ENCODE measurements around the gene MEP1B. TPM values are rescaled to one million over a fixed set of nuclear protein-coding genes. Genes with fewer than 3 reads are reported as not detected.

MEP1B gene
- total RNA-seq, 1 donor from 2014 or later = not detected

GRCh38 chr18:32252141-32252860, 62.5 kb downstream of the MEP1B start:
- Histone ChIP-seq H3K27me3 (ENCODE audit: control insufficient read depth, insufficient read depth, low read length) (no peaks in the 10 kb centered on the region), H3K36me3 (ENCODE audit: control insufficient read depth, insufficient read depth, low read length) (no peaks in the 10 kb centered on the region)

GRCh38 chr18:32255570-32255969, 65.7 kb downstream of the MEP1B start:
- no peak for TF ChIP-seq CTCF (IDR thresholded peaks at IDR 0.05; ENCODE audit: insufficient read depth, low read length, poor library complexity, severe bottlenecking)

More at GRCh38 chr18:32252141-32252860, 62.5 kb downstream of the MEP1B start:
- TF ChIP-seq CTCF (IDR thresholded peaks at IDR 0.05; ENCODE audit: insufficient read depth, low read length, poor library complexity, severe bottlenecking) = no peak
- no peak for DNase-seq (ENCODE audit: low read depth)
- no peak overlapping the region for H3K4me3 ChIP-seq (ENCODE audit: low read depth, low read length)

GRCh38 chr18:32257084-32257785, 67.4 kb downstream of the MEP1B start:
- Histone ChIP-seq H3K36me3 (ENCODE audit: control insufficient read depth, insufficient read depth, low read length) (no peaks in the 10 kb centered on the region), H3K4me3 (ENCODE audit: low read depth, low read length) (no peak overlapping the region), H3K27me3 (ENCODE audit: control insufficient read depth, insufficient read depth, low read length) (no peaks in the 10 kb centered on the region)
- no peak for TF ChIP-seq CTCF (IDR thresholded peaks at IDR 0.05; ENCODE audit: insufficient read depth, low read length, poor library complexity, severe bottlenecking)
- no peak for DNase-seq (ENCODE audit: low read depth)

More at GRCh38 chr18:32255570-32255969, 65.7 kb downstream of the MEP1B start:
- no peak for DNase-seq (ENCODE audit: low read depth)
- no peaks in the 10 kb centered on the region for H3K27me3 ChIP-seq (ENCODE audit: control insufficient read depth, insufficient read depth, low read length)
- H3K4me3 ChIP-seq (ENCODE audit: low read depth, low read length) = no peak overlapping the region
- no peaks in the 10 kb centered on the region for H3K36me3 ChIP-seq (ENCODE audit: control insufficient read depth, insufficient read depth, low read length)

- Histone ChIP-seq H3K4me3 (ENCODE audit: low read depth, low read length) (no peak overlapping the region), H3K27me3 (ENCODE audit: control insufficient read depth, insufficient read depth, low read length) (no peaks in the 10 kb centered on the region), H3K36me3 (ENCODE audit: control insufficient read depth, insufficient read depth, low read length) (no peaks in the 10 kb centered on the region)
- no peak for DNase-seq (ENCODE audit: low read depth)
- no peak for TF ChIP-seq CTCF (IDR thresholded peaks at IDR 0.05; ENCODE audit: insufficient read depth, low read length, poor library complexity, severe bottlenecking)
Observed at GRCh38 chr18:32258148-32258547, 68.3 kb downstream of the MEP1B start.

GRCh38 chr18:32258558-32259204, 68.8 kb downstream of the MEP1B start:
- TF ChIP-seq CTCF (IDR thresholded peaks at IDR 0.05; ENCODE audit: insufficient read depth, low read length, poor library complexity, severe bottlenecking) = no peak
- no peaks in the 10 kb centered on the region for H3K36me3 ChIP-seq (ENCODE audit: control insufficient read depth, insufficient read depth, low read length)
- no peaks in the 10 kb centered on the region for H3K27me3 ChIP-seq (ENCODE audit: control insufficient read depth, insufficient read depth, low read length)
- H3K4me3 ChIP-seq (ENCODE audit: low read depth, low read length) = no peak overlapping the region
- DNase-seq (ENCODE audit: low read depth) = no peak
